Mucosa of rectum (tissue), 2 donors: ENCODE results near the gene HSFX4.
"Not testable (repeated sequence)": the region's sequence is repeated elsewhere in the genome, so short reads cannot be mapped to it uniquely, and the experiment has no call there.

Experiments used
- H3K27ac ChIP-seq, 2 donors: one replicate each; pipeline ENCODE4 v1.7.0; 2013; ENCODE audit warnings: inconsistent platforms in 2 of 2, low read depth in 2 of 2, low read length in 2 of 2
- H3K27me3 ChIP-seq, 2 donors: one replicate each; pipeline ENCODE4 v1.7.0; 2013; ENCODE audit warnings: low read length in 2 of 2; ENCODE audit not compliant: control insufficient read depth in 2 of 2, insufficient read depth in 2 of 2
- H3K36me3 ChIP-seq, 2 donors: one replicate each; pipeline ENCODE4 v1.7.0; 2013; ENCODE audit warnings: low read length in 2 of 2; ENCODE audit not compliant: control insufficient read depth in 2 of 2, insufficient read depth in 2 of 2
- H3K4me1 ChIP-seq, 2 donors: one replicate each; pipeline ENCODE4 v1.7.0; 2013; ENCODE audit warnings: low read length in 2 of 2, mild to moderate bottlenecking in 1 of 2; ENCODE audit not compliant: control insufficient read depth in 2 of 2, insufficient read depth in 2 of 2
- H3K4me3 ChIP-seq, 2 donors: one replicate each; pipeline ENCODE4 v1.7.0; 2013; ENCODE audit warnings: low read length in 2 of 2
- H3K9ac ChIP-seq, 2 donors: one replicate each; pipeline ENCODE4 v1.7.0; 2013; ENCODE audit warnings: low read length in 2 of 2, low read depth in 1 of 2, mild to moderate bottlenecking in 1 of 2
- H3K9me3 ChIP-seq, 2 donors: one replicate each; pipeline ENCODE4 v1.7.0; 2013; ENCODE audit warnings: low read length in 2 of 2; ENCODE audit not compliant: control insufficient read depth in 2 of 2
- donor health status: healthy.
- donor health status: Normal muscosa, but diverticular disease.

Gene HSFX4, protein sequence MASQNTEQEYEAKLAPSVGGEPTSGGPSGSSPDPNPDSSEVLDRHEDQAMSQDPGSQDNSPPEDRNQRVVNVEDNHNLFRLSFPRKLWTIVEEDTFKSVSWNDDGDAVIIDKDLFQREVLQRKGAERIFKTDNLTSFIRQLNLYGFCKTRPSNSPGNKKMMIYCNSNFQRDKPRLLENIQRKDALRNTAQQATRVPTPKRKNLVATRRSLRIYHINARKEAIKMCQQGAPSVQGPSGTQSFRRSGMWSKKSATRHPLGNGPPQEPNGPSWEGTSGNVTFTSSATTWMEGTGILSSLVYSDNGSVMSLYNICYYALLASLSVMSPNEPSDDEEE

DNA sequence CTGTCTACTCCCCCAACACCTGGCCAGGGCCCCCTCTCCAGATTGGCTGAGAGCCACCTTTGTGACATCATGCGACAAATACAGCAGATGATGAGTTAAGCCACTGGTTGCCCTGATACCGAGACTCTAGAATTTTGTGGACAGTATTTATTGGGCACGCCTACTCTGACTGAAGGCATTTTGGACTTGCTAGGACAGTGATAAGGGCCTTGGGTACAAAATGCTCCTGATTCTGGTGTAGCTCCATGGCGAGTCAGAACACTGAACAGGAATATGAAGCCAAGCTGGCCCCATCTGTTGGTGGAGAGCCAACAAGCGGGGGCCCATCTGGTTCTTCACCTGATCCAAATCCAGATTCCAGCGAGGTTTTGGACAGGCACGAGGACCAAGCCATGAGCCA lies at the start of gene HSFX4:
HSFX4 (plus strand) TSS at position 174 of the 400 bp plus-strand sequence; CDS start at position 246, 72 bp downstream.
- not testable (repeated sequence) for H3K27ac ChIP-seq, H3K9ac ChIP-seq, H3K4me3 ChIP-seq, H3K4me1 ChIP-seq, H3K27me3 ChIP-seq, H3K36me3 ChIP-seq, H3K9me3 ChIP-seq

DNA sequence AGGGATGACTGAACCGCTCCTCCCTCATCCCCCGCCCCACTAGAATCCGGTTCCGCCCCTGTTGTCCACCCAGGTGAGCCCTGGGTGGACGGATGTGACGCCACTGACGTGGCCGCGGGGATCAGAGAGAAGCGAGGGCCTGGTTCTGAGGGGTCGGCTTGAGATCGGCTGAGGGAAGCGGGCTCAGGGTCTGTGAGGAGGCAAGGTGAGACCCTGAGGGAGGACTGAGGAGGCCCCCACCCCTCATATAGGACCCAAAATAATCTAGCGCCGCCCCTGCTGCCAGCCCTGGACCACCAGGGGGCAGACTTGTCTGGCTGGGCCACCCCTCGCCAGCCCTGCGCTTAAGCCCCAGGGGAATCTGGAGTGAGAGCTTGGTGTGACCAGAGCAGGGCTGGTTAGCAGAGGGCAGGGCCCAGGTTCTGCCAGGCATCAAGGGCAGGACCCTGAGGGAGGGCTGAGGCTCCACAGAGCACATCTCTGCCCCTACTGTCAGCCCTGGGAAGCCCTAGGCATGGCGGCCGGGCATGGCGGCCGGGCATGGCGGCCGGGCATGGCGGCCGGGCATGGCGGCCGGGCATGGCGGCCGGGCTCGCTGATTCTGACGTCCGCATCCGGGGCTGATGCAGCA lies 48.2 kb upstream of the HSFX4 start, which contains the start of gene MAGEA8:
MAGEA8 (plus strand) TSS at position 103 of the 631 bp plus-strand sequence. CDS start 3,090 bp downstream, outside the sequence.
- Histone ChIP-seq H3K36me3 (no peaks in the 10 kb centered on the region), H3K27ac (no peak within 1 kb of the TSS), H3K4me3 (no peak within 1 kb of the TSS), H3K4me1 (no peaks in the 10 kb centered on the region), H3K27me3 (peaks cover 0 to under 1% of the 10 kb centered on the region in 2 donors), H3K9ac (no peak within 1 kb of the TSS), H3K9me3 (no peaks in the 10 kb centered on the region)

DNA sequence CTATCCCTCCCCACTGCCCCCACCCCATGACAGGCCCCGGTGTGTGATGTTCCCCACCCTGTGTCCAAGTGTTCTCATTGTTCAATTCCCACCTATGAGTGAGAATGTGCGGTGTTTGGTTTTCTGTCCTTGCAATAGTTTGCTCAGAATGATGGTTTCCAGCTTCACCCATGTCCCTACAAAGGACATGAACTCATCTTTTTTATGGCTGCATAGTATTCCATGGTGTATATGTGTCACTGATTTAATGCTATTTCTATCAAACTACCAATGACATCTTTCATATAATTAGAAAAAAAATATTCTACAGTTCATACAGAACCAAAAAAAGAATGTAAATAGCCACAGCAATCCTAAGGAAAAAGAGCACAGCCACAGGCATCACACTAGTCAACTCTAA lies 38.5 kb upstream of the HSFX4 start:
- not testable (repeated sequence) for H3K27ac ChIP-seq, H3K9ac ChIP-seq, H3K4me1 ChIP-seq, H3K4me3 ChIP-seq, H3K27me3 ChIP-seq, H3K36me3 ChIP-seq, H3K9me3 ChIP-seq

DNA sequence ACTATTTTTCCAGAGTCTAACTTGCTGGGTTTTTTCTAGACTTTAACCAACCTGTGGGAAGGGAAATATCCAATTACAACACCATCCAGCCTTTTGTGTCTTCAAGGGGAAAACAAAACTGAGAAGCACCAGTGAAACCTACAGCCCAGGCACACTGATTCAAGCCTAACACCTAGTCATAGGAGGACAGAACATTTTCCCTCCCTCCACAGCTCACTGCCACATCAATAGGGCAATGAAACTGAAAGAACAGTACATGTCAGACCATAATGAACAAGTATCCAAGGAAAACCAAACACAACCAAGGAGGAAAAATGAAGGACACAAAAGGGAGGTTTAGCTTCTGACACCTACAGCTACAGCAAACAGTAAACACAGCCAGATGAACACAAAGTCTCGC lies 30.8 kb upstream of the HSFX4 start:
- Histone ChIP-seq H3K36me3 (no peaks in the 10 kb centered on the region), H3K27me3 (no peaks in the 10 kb centered on the region)

DNA sequence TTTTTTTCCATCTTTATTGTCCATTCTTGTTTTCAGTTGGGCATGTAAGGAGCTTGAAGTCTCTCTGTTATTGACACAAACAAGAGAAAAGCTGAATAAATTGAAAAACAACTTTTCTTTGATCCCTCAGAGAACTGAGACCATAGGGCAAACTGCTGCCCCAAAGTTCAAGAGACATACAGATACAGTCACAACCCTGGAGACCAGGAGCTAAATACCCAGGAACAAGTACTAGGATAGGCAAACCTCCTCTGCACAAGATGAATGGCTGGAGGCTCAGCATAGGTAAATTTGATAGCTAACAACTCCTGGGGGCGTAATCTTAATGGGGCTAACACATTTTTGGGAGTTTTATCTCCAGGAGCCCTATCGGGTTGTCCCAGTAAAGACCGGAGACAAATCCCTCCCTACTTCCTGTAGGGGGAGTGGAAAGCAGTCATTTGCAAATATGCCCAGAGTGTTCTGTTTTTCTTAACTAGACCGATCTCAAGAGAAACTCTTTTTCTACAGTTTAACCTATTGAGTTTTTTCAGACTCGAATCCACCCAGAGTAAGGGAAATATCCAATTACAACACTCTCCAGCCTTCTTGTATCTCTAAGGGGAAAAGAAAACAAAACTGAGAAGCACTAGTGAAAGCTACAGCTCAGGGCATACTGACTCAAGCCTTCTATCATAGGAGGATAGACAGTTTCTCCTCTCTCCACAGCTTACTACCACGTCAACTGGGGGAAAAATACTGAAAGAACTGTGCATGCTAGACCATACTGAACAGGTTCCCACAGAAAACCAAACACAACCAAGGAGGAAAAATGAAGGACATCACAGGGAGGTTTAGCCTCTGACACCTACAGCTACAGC lies 25.3 kb upstream of the HSFX4 start:
- Histone ChIP-seq H3K4me1 (no peaks in the 10 kb centered on the region), H3K27ac (no peak overlapping the region), H3K4me3 (peak overlapping the region in 1 of 2 donors; percentile 50), H3K27me3 (no peaks in the 10 kb centered on the region), H3K9ac (no peak overlapping the region), H3K36me3 (no peaks in the 10 kb centered on the region), H3K9me3 (no peaks in the 10 kb centered on the region)

More for the DNA sequence above, 30.8 kb upstream of the HSFX4 start:
- no peak overlapping the region for H3K4me3 ChIP-seq
- H3K27ac ChIP-seq, result no peak overlapping the region
- no peaks in the 10 kb centered on the region for H3K9me3 ChIP-seq
- H3K9ac ChIP-seq, result no peak overlapping the region
- H3K4me1 ChIP-seq, result no peaks in the 10 kb centered on the region

DNA sequence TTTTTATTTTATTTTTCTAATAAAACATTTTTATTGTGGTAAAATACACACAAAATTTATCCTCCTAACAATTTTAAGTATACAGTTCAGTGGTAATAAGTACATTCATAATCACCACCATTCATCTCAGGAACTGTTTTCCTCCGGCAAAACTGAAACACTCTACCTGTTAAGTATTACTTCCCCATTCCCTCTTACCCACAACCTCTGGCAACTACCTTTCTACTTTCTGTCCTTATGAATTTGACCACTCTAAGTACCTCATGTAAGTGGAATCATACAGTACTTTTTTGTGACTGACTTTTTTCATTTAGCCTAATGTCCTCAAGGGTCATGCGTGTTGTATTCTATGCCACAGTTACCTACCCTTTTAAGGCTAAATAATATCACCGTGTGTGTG lies 21.1 kb upstream of the HSFX4 start:
- no peak overlapping the region for H3K27ac ChIP-seq
- H3K36me3 ChIP-seq, result no peaks in the 10 kb centered on the region
- no peak overlapping the region for H3K9ac ChIP-seq
- no peak overlapping the region for H3K4me3 ChIP-seq
- no peaks in the 10 kb centered on the region for H3K27me3 ChIP-seq
- no peaks in the 10 kb centered on the region for H3K9me3 ChIP-seq
- no peaks in the 10 kb centered on the region for H3K4me1 ChIP-seq

DNA sequence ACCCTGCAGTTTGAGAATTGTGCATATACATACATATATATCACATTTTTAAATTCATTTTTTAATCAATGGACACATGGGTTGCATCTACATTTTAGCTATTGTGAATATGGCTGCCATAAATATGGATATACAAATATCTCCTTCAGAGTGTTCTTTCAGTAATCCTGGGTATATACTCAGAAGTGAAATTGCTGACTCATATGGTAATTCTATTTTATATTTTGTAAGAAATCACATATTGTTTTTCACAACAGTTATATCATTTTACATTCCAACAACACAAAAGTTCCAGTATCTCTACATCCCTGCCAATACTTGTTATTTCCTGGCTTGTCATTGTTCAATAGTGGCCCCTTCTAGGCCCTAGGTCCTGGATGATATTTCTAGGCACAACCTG lies 20.6 kb upstream of the HSFX4 start:
- no peak overlapping the region for H3K4me3 ChIP-seq
- no peaks in the 10 kb centered on the region for H3K4me1 ChIP-seq
- H3K27ac ChIP-seq, result no peak overlapping the region
- H3K27me3 ChIP-seq, result no peaks in the 10 kb centered on the region
- H3K36me3 ChIP-seq, result no peaks in the 10 kb centered on the region
- no peaks in the 10 kb centered on the region for H3K9me3 ChIP-seq
- H3K9ac ChIP-seq, result no peak overlapping the region

DNA sequence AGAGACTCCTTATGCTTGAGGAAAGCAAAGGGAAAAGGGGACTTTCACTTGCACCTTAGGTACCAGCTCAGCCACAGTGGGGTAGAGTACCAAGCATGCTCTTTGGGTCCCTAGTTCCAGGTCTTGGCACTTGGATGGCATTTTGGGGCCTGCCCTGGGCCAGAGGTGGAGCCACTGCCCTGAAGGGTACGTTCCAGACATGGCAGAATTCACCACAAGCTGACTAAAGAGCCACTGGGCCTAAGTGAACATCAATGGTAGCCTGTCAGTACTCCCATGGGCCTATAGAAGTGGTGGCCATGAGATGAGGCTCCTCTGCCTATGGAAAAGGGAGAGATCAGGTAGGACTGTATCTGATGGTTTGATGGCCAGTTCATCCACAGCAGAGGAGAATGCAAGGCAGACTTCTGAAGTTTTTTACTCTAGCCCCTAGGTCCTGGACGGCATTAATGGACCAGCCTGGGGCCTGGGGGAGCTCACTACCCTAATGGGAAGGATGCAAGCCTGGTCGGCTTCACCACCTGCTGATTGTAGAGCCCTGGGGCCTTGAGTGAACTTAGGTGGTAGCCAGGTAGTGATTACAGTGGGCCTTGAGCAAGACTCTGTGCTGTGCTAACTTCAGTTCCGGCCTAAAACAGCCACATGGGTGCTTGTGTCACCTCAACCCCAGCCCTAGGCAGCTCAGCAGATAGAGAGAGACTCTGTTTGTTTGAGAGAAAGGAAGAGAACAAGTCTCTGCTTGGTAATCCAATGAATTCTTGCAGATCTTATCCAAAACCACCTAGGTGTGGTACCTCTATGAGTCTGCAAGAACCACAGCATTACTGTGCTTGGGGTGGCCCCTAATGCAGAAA lies 19.8 kb upstream of the HSFX4 start:
- Histone ChIP-seq H3K9me3 (no peaks in the 10 kb centered on the region), H3K27me3 (no peaks in the 10 kb centered on the region), H3K4me1 (no peaks in the 10 kb centered on the region), H3K36me3 (no peaks in the 10 kb centered on the region), H3K4me3 (no peak overlapping the region), H3K9ac (no peak overlapping the region), H3K27ac (no peak overlapping the region)

DNA sequence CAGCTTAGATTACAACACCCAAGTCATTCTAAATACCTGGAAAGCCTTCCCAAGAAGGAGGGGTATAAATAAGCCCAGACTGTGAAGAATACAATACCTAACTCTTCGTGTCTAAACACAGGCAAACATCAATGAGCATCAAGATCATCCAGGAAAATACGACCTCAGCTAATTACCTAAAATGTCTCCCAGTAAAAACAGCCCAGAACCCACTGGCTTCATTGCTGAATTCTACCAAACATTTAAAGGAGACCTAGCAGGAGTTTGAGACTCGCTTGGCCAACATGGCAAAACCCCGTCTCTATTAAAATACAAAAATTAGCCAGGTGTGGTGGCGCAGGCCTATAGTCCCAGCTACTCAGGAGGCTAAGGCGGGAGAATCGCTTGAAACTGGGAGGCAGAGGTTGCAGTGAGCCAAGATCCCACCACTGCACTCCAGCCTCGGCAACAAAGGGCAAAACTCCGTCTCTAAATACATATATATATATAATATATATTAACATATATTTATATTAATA lies 19.1 kb upstream of the HSFX4 start:
- Histone ChIP-seq H3K4me3 (no peak overlapping the region), H3K4me1 (no peaks in the 10 kb centered on the region), H3K9me3 (no peaks in the 10 kb centered on the region), H3K27ac (no peak overlapping the region), H3K27me3 (no peaks in the 10 kb centered on the region), H3K36me3 (no peaks in the 10 kb centered on the region), H3K9ac (no peak overlapping the region)
